ENCODE measurements around the gene ST6GAL2. TPM values are rescaled to one million over a fixed set of nuclear protein-coding genes. Genes with fewer than 3 reads are reported as not detected.

The ST6GAL2 gene
- total RNA-seq, 2 experiments from 2014 or later: not detected

- Mint-ChIP-seq H3K27me3 (peaks cover 26% of the 10 kb centered on the region), H3K9me3 (no peaks in the 10 kb centered on the region), H3K27ac (no peak overlapping the region), H3K4me1 (peaks cover 4% of the 10 kb centered on the region), H3K36me3 (no peaks in the 10 kb centered on the region), H3K4me3 (no peak overlapping the region)
- POLR2A ChIA-PET: no interaction called here
- ATAC-seq (ENCODE audit: low read depth) (no peak), DNase-seq (no peak)
Observed at GRCh38 chr2:106882673-106883072, 3.3 kb downstream of the ST6GAL2 start.

GRCh38 chr2:106878206-106878605 is 7.8 kb downstream of the ST6GAL2 start:
- Mint-ChIP-seq H3K27ac (no peak overlapping the region), H3K4me3 (no peak overlapping the region), H3K9me3 (no peaks in the 10 kb centered on the region), H3K4me1 (no peaks in the 10 kb centered on the region), H3K36me3 (no peaks in the 10 kb centered on the region), H3K27me3 (peaks cover 1% of the 10 kb centered on the region)
- no peak for DNase-seq
- POLR2A ChIA-PET: no interaction called here
- no peak for ATAC-seq (ENCODE audit: low read depth)

GRCh38 chr2:106876699-106877098 is 9.3 kb downstream of the ST6GAL2 start:
- Mint-ChIP-seq H3K4me1 (no peaks in the 10 kb centered on the region), H3K36me3 (no peaks in the 10 kb centered on the region), H3K27me3 (peaks cover 1% of the 10 kb centered on the region), H3K9me3 (no peaks in the 10 kb centered on the region), H3K27ac (no peak overlapping the region), H3K4me3 (no peak overlapping the region)
- ATAC-seq (ENCODE audit: low read depth) (no peak), DNase-seq (no peak)
- POLR2A ChIA-PET: no interaction called here

GRCh38 chr2:106869512-106870275 is 16.3 kb downstream of the ST6GAL2 start:
- H3K4me3 Mint-ChIP-seq: no peak overlapping the region
- POLR2A ChIA-PET: no interaction called here

GRCh38 chr2:106868275-106868674 is 17.7 kb downstream of the ST6GAL2 start:
- H3K4me3 Mint-ChIP-seq: no peak overlapping the region
- DNase-seq: no peak
- no peaks in the 10 kb centered on the region for H3K36me3 Mint-ChIP-seq
- POLR2A ChIA-PET: no interaction called here
- no peak overlapping the region for H3K27ac Mint-ChIP-seq
- H3K27me3 Mint-ChIP-seq: peaks cover 5% of the 10 kb centered on the region
- no peaks in the 10 kb centered on the region for H3K4me1 Mint-ChIP-seq
- H3K9me3 Mint-ChIP-seq: no peaks in the 10 kb centered on the region
- no peak for ATAC-seq (ENCODE audit: low read depth)

More at GRCh38 chr2:106869512-106870275, 16.3 kb downstream of the ST6GAL2 start:
- Mint-ChIP-seq H3K9me3 (no peaks in the 10 kb centered on the region), H3K27ac (no peak overlapping the region), H3K4me1 (no peaks in the 10 kb centered on the region), H3K36me3 (no peaks in the 10 kb centered on the region), H3K27me3 (no peaks in the 10 kb centered on the region)
- DNase-seq (no peak), ATAC-seq (ENCODE audit: low read depth) (no peak)

GRCh38 chr2:106867196-106867953 is 18.6 kb downstream of the ST6GAL2 start:
- no peaks in the 10 kb centered on the region for H3K4me1 Mint-ChIP-seq
- POLR2A ChIA-PET: no interaction called here
- peaks cover 5% of the 10 kb centered on the region for H3K27me3 Mint-ChIP-seq
- ATAC-seq (ENCODE audit: low read depth) (no peak), DNase-seq (no peak)
- no peak overlapping the region for H3K4me3 Mint-ChIP-seq
- no peak overlapping the region for H3K27ac Mint-ChIP-seq
- no peaks in the 10 kb centered on the region for H3K9me3 Mint-ChIP-seq
- H3K36me3 Mint-ChIP-seq: no peaks in the 10 kb centered on the region

- Mint-ChIP-seq H3K27ac (no peak overlapping the region), H3K4me3 (no peak overlapping the region), H3K4me1 (no peaks in the 10 kb centered on the region), H3K27me3 (peaks cover 5% of the 10 kb centered on the region), H3K36me3 (no peaks in the 10 kb centered on the region), H3K9me3 (no peaks in the 10 kb centered on the region)
- POLR2A ChIA-PET: no interaction called here
- DNase-seq (no peak), ATAC-seq (ENCODE audit: low read depth) (no peak)
Observed at GRCh38 chr2:106866641-106867040, 19.3 kb downstream of the ST6GAL2 start.

GRCh38 chr2:106864051-106864450 is 21.9 kb downstream of the ST6GAL2 start:
- ATAC-seq (ENCODE audit: low read depth) (no peak), DNase-seq (no peak)
- Mint-ChIP-seq H3K4me1 (no peaks in the 10 kb centered on the region), H3K27me3 (peaks cover 5% of the 10 kb centered on the region), H3K27ac (no peak overlapping the region), H3K4me3 (no peak overlapping the region), H3K36me3 (no peaks in the 10 kb centered on the region), H3K9me3 (peaks cover 3% of the 10 kb centered on the region)
- POLR2A ChIA-PET: no interaction called here

GRCh38 chr2:106863387-106863786 is 22.6 kb downstream of the ST6GAL2 start:
- peaks cover 5% of the 10 kb centered on the region for H3K27me3 Mint-ChIP-seq
- H3K9me3 Mint-ChIP-seq: peaks cover 3% of the 10 kb centered on the region
- no peaks in the 10 kb centered on the region for H3K36me3 Mint-ChIP-seq
- H3K4me1 Mint-ChIP-seq: no peaks in the 10 kb centered on the region
- no peak overlapping the region for H3K4me3 Mint-ChIP-seq
- POLR2A ChIA-PET: no interaction called here
- no peak for ATAC-seq (ENCODE audit: low read depth)
- no peak overlapping the region for H3K27ac Mint-ChIP-seq
- DNase-seq: no peak

GRCh38 chr2:106859498-106859897 is 26.5 kb downstream of the ST6GAL2 start:
- H3K36me3 Mint-ChIP-seq: no peaks in the 10 kb centered on the region
- DNase-seq: no peak
- H3K4me1 Mint-ChIP-seq: no peaks in the 10 kb centered on the region
- no peak overlapping the region for H3K4me3 Mint-ChIP-seq
- no peak for ATAC-seq (ENCODE audit: low read depth)
- peaks cover 5% of the 10 kb centered on the region for H3K27me3 Mint-ChIP-seq
- no peak overlapping the region for H3K27ac Mint-ChIP-seq
- POLR2A ChIA-PET: no interaction called here
- H3K9me3 Mint-ChIP-seq: peaks cover 3% of the 10 kb centered on the region

GRCh38 chr2:106858810-106859209 is 27.2 kb downstream of the ST6GAL2 start:
- Mint-ChIP-seq H3K27me3 (no peaks in the 10 kb centered on the region), H3K27ac (no peak overlapping the region), H3K4me1 (no peaks in the 10 kb centered on the region), H3K36me3 (no peaks in the 10 kb centered on the region), H3K4me3 (no peak overlapping the region), H3K9me3 (peaks cover 3% of the 10 kb centered on the region)
- DNase-seq (no peak), ATAC-seq (ENCODE audit: low read depth) (no peak)
- POLR2A ChIA-PET: no interaction called here

GRCh38 chr2:106857882-106858478 is 28.0 kb downstream of the ST6GAL2 start:
- POLR2A ChIA-PET: no interaction called here
- no peak overlapping the region for H3K27ac Mint-ChIP-seq
- H3K27me3 Mint-ChIP-seq: no peaks in the 10 kb centered on the region

GRCh38 chr2:106853631-106854030 is 32.3 kb downstream of the ST6GAL2 start:
- DNase-seq (no peak), ATAC-seq (ENCODE audit: low read depth) (no peak)
- Mint-ChIP-seq H3K4me3 (no peak overlapping the region), H3K36me3 (no peaks in the 10 kb centered on the region), H3K27me3 (no peaks in the 10 kb centered on the region), H3K9me3 (no peaks in the 10 kb centered on the region), H3K4me1 (no peaks in the 10 kb centered on the region), H3K27ac (no peak overlapping the region)
- POLR2A ChIA-PET: no interaction called here

More at GRCh38 chr2:106857882-106858478, 28.0 kb downstream of the ST6GAL2 start:
- DNase-seq: no peak
- no peaks in the 10 kb centered on the region for H3K36me3 Mint-ChIP-seq
- peaks cover 3% of the 10 kb centered on the region for H3K9me3 Mint-ChIP-seq
- no peaks in the 10 kb centered on the region for H3K4me1 Mint-ChIP-seq
- ATAC-seq (ENCODE audit: low read depth): no peak
- no peak overlapping the region for H3K4me3 Mint-ChIP-seq
